HG03571 (cell line): ENCODE data around the gene DYTN.
A peak's percentile ranks its signal among the peaks of the same experiment; 100 is the strongest.
"Not testable (repeated sequence)": the region's sequence is repeated elsewhere in the genome, so short reads cannot be mapped to it uniquely, and the experiment has no call there.

Experiments
- ATAC-seq: cut with Tn5 transposase; IDR thresholded peaks from one replicate; pipeline ENCODE4 v1.9.1; 2021; ENCODE audit not compliant: unreplicated experiment

Gene DYTN, protein sequence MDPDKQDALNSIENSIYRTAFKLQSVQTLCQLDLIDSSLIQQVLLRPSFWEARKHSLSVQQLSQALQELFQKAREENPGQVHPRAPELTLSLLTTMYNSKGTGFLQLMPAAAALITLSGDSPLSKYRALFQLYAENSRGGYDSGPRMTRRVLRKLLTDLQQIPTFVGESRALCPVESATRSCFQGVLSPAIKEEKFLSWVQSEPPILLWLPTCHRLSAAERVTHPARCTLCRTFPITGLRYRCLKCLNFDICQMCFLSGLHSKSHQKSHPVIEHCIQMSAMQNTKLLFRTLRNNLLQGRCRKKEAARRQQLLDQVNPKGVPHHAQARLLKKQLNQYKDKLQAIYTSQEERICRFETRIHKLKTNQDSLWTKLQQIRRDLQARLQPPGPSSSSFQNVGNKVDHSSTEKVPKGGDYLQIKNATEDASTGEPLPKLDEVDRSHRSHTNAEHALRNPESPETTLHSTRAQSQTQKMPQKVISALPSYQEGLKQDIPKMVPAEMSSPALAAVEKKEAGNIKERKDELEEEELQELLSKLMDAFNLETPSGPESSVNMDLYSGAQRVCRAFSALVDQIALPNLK

DNA sequence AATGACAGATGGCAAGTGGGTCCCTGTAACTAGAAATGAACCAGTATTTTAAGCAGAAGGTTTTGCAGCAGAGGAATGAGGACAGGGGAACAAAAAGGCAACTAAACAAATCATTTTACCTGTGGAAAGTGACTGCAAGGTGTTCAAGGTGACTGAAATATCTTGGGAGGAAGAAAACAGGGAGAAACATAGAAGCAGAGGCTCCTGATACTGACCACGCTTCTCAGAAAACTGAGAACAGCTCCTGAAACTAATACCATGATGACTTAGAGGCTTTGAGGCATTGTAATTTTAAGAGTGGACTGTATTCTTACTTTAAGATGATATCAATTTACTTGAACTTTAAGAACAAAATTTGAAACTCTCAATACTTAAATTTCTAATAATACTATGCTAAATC lies at the start of gene DYTN:
Gene DYTN, minus strand, starts transcription at position 101 of the 400 bp plus-strand sequence. CDS start 117 bp downstream, outside the sequence.
- no peak for ATAC-seq

DNA sequence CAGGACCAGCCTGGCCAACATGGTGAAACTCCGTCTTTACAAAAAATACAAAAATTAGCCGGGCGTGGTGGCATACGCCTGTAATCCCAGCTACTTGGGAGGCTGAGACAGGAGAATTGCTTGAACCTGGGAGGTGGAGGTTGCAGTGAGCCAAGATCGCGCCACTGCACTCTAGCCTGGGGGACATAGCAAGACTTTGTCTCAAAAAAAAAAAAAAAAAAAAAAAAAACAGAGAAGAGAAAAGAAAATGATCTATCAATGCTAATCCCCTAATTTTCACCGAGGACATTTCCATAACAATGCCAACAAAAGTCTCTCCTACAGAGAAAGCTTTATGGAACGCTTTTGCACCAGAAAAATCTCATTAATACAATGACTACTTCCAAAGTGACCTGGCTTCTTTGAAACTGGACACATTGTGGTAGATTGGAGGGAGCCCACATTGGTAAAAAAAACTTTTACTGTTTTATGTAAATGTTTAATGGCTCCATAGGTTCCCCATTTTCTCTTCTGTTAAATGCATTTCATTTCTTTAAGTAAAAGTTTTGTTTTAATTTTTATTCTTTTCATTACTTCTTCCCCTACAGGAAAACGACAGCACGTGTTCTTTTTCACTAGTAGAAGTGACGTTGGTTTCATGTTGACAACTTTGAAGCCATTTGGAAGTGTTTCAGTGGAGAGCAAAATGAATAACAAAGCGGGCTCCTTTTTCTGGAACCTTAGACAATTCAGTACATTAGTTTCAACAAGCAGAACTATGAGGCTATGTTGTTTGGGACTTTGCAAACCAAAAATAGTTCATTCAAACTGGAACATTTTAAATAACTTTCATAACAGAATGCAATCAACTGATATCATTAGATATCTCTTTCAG lies 48.1 kb upstream of the DYTN start:
- ATAC-seq, result no peak

GRCh38 chr2:206765242-206766056 lies 47.3 kb upstream of the DYTN start, which contains the start of the genes FASTKD2 and MDH1B:
FASTKD2 (plus strand) TSS chr2:206765606; CDS start chr2:206766694, 1,088 bp downstream.
MDH1B (minus strand) TSS chr2:206765328; CDS start chr2:206765271, 57 bp downstream.
- ATAC-seq, result peak; percentile 95

- peak; percentile 30 for ATAC-seq
Measured at GRCh38 chr2:206764673-206765241, 46.6 kb upstream of the DYTN start.

DNA sequence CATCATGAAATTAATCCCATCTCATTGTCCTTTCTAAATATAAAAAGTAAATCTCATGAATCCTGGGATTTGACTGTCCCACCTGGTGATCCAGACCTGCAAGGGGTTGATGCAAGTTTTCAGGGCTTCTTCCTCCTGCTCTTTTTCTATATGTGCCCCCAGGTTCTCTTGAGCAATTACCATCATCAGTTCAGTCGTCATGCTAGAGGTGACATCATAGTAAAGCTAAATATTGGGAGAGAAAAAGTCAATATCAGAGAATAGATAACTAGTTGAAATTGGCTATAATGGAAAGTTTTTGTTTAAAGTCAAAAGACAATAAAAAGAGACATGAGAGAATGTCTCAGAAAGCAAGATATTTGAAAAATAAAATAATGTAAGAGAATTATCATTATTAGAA lies 38.6 kb upstream of the DYTN start:
- no peak for ATAC-seq

- ATAC-seq, result no peak
Measured at GRCh38 chr2:206740800-206741199, 22.6 kb upstream of the DYTN start.

- no peak for ATAC-seq
Measured at GRCh38 chr2:206739271-206739670, 21.1 kb upstream of the DYTN start.

DNA sequence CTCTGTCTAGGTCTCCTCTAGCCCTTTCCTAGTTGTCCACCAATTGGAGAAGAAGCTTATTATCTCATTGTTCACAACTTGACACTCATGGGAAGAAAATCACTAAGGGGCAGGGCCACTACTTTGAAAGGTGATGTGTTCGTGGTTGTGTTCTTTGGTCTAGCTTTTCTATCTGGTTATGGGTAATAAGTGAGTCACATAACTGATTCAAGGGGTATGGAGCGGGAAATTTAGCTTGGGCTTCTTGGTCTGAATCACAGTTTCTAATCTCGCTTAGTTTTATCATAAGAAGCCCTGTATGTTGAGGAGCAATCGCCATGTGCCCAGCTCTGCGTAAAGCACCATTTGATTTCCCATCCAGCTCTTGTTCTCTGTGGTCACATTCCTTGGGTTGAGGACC lies 18.7 kb upstream of the DYTN start:
- ATAC-seq, result no peak

GRCh38 chr2:206733341-206733740 lies 15.1 kb upstream of the DYTN start:
- ATAC-seq, result no peak

DNA sequence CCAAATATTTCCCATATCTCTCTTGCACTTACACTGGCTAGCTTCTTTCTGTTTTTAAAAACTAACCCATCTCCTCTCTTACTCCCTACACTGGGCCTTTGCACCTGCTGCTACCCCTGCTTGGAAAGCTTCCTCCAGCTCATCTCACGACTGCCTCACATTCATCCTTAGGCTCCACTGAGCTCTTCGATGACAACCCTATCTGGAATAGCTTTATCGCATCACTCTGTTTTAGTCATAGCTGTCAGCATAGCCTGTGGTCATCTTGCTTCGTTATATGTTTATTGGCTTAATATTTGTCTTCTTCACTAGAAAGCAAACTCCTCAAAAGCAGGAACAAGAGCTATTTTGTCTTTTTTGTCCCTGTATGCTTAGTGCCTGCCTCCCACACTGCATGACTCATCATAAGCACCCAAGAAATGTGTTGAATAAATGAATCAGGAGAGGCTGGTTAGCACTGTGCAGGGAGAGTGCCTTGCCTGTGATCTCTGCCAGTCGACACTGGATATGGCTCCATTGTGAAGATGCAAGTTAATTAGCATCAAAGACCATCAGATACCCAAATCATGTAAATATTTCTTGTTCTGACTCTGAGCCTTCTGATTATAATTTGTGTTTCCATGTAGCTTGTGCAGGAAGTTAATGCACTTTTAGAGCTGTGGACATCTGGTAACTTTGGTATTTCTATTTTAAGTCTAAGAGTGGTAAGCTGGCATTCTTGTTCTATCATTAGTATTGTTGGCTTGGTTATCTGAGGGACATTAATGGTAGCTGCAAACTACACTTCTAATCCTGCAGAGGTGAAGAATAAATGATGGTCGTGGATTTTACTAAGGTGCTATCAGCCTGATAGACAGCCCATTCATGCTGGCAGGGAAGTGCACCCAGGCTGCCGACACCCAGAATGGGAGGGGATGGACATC lies 10.3 kb upstream of the DYTN start:
- no peak for ATAC-seq

DNA sequence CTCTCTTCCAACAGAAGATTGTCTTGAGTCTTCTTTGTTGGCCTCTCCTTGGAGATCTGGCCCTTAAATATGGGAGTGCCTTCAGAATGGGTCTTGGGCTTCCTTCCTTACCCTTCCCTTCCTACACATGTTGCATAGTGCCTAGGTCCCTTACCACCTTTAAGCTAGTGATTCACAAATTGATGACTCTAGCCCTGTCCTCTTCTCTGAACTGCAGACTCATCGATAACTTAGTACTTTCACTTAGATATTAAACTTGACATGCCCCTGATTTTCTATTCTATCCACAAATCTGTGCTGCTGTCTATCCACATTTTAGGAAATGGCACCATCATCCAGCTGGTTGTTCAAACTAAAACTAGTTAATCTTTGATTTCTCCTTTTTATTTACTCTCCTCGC lies 9.1 kb upstream of the DYTN start:
- ATAC-seq, result no peak

GRCh38 chr2:206723288-206723687 lies 5.1 kb upstream of the DYTN start:
- ATAC-seq, result no peak

DNA sequence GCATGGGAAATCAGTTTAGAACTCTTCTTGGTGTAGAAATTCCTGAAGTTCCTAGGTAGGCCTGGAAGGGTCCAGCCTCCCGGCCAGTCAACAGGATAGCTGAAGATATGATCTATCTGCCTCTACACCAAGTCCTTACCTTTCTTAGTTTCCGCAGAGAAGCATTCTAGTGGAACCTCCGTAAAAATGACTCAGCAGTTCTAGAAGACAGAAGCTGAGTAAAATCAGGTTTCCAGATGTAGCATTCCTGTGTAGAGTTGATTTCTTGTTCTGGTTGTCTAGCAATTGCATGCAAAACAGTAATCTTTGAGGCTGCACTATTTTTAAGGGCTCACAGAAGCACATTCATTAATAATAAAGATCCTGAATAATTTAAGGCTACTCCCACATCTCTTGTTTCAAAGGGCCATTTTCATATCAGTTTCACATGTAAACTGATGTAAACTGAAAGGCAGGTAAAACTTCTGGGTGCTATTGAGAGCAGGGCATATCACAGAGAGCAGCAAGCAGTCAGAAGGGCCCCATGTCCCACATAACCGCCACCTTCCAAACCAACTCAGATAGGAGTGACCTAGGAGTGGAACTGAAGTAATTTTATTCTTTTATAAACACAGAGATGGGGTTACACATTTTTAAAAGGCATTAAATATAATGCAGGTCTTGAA lies 3.2 kb upstream of the DYTN start:
- ATAC-seq, result peak; percentile 64

- ATAC-seq, result no peak
Measured at GRCh38 chr2:206716623-206717022, 1.6 kb downstream of the DYTN start.

GRCh38 chr2:206715183-206715582 lies 3.0 kb downstream of the DYTN start:
- not testable (repeated sequence) for ATAC-seq

DNA sequence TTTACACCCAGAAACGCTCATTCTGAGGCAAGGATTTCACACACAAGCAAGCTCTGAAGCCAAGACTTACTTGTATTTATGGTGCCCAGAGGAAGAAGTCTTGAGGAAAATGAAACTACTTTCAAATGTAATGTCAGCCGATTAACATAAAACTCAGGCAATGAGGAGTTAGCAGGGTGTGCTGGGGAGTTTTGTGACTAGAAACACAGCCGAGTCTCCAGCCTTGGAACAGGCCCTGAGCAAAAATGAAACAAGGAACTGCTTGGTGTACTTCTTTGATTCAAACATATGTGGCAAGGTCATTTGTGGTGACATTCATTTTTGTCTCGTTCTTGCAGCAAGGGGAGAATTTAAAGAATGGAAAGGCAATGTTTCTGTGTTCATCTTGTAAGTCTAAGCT lies 4.5 kb downstream of the DYTN start:
- no peak for ATAC-seq

DNA sequence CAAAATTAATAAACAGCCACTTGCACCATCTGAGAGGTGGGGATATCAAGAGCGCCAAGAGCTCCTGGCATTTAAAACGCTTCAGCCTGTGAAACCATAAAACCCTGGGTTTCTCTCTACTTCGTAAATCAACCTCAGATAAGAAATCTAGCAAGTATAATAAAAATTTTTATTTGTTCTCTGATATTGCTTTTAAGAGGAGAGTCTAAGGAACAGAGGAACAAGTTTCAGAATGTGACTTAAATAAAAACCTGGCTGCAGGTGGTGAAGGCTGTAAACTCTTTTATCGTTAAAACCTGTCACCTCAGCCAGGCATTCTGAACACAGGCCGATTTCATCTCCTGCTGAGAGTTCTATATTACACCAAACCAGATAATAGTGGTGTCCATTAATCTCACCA lies 9.9 kb downstream of the DYTN start:
- ATAC-seq, result no peak

DNA sequence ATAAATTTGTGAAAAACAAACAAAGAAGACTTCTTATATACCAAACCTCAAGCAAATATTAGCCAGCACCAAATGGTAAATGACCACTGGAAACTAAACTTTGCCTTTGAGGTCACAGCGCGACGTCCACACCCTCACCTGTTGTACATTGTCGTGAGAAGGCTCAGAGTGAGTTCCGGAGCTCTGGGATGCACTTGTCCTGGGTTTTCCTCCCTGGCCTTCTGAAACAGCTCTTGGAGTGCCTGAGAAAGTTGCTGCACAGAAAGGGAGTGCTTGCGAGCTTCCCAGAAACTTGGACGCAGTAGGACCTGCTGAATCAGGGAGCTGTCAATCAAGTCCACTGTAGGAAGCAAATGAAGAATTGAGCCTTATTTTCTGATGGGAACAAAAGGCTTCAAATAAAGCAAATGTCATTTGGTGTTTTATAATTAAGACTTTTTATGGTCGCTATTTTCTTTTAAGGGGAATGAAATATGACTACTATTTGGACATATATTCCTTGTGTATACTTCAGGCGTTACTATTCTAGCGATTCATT lies 11.0 kb downstream of the DYTN start:
- ATAC-seq, result no peak
